G401.6 (cell line): ENCODE data around the gene PBX1.

ENCODE experiments used
- FAIRE-seq: peaks from 2 replicates; lab custom pipeline; 2012; peaks lifted over from hg19 to GRCh38; lab: Jason Lieb, UNC

Gene PBX1

GRCh38 chr1:164830628-164831027, 271.6 kb downstream of the PBX1 start:
- no peak for FAIRE-seq

- FAIRE-seq, result no peak
Observed at GRCh38 chr1:164834641-164835040, 275.7 kb downstream of the PBX1 start.

- no peak for FAIRE-seq
Observed at GRCh38 chr1:164836614-164837018, 277.6 kb downstream of the PBX1 start.

- no peak for FAIRE-seq
Observed at GRCh38 chr1:164838786-164839185, 279.8 kb downstream of the PBX1 start.

DNA sequence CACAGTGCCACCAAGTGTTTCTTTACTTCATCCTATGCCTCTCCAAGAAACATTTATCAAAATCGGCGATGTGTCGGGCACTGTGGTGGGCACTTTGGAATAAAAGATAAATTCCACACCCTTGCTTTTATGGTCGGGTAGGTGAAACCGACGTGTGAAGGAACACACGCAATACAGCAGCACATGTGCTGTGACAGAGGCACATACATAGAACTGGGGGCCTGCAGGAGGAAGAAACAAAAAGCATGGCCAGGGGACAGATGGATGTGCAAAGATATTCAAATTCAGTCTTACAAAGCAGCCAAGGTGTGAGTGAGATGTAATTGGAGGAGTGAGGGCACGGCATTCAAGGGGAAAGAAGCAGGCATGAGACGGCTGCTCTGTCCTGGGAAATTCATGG, 282.0 kb downstream of the PBX1 start:
- no peak for FAIRE-seq

- FAIRE-seq, result no peak
Observed at GRCh38 chr1:164841702-164842465, 282.9 kb downstream of the PBX1 start.

DNA sequence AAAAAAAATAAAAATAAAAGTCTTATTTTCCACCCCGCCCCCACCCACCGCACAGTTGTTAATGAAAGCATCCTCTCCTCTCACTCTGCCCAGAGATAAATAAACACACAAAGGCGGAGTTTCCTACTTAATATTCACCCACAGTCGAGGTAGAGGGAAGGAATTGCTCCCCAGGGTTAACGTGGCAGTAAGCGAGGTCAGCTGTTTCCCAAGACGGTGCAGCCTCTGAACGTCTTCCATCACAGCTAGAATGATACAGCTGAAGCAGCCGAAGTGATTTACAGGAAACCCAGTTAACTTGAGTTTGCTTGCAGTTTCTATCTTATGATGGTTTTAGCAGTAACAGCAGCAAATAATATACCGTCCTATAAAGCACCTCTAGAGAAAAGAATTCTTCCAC, 283.9 kb downstream of the PBX1 start:
- FAIRE-seq, result no peak

- FAIRE-seq, result no peak
Observed at GRCh38 chr1:164843743-164844500, 284.9 kb downstream of the PBX1 start.

DNA sequence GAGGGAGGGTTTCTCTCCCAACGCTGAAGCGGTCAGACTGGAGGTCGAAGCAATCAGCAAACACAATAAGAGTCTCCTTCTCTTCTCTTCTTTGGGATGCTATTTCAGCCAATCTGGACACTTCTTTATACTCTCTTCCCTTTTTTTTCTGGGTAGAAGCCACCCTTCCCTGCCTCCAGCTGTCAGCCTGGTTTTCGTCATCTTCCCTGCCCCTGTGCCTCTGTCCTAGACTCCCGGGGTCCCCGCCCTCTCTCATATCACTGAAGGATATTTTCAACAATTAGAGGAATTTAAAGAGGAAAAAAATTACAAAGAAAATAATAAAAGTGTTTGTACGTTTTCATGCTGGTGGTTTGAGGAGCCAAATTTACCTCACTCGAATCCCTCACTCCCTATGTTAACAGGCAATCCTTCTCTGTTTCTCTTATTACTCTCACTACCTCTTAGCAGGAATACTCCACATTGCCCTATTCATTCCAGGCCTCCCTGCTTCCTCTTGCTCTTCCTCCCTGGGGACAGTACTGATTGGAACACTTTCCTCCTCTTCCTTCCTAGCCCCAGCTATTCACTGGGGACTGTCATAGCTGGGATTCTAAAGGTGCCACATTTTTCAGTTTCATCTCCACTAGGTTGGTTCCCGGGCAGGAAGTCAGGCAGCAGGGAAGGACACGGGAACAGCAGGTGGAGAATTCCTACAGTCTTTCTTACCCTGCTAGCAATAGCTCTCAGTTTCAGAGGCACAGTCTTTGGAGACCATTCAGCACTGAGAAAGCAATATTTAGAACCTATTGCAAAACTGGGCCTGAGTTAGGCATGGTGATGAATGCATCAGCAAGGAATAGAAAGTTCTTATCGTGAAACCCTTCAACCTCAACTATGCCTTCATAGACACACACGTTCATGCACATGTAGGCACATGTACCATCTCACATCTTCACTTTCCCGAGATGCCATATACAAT, 288.0 kb downstream of the PBX1 start:
- FAIRE-seq, result no peak

DNA sequence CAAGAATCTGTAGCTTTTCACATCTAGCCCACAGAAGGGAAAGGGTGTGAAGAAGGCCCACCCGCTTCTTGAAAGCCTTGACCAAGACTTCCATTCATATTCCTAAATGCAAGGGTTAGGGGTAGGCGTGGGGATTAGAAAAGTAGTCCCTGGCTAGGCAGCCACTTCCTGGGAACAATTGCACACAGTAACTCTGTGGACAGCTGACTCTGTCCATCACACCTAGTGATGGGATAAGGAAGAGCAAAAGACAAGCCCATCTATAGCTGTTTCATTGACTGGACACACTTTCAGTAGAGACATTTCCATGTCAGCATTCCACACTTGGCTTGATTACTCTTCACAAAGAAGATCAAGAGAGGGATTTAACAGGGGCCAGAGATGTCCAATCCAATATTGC, 294.2 kb downstream of the PBX1 start:
- FAIRE-seq, result no peak

GRCh38 chr1:164855716-164856329, 296.8 kb downstream of the PBX1 start:
- FAIRE-seq, result no peak

GRCh38 chr1:164856381-164856780, 297.4 kb downstream of the PBX1 start:
- FAIRE-seq, result no peak

DNA sequence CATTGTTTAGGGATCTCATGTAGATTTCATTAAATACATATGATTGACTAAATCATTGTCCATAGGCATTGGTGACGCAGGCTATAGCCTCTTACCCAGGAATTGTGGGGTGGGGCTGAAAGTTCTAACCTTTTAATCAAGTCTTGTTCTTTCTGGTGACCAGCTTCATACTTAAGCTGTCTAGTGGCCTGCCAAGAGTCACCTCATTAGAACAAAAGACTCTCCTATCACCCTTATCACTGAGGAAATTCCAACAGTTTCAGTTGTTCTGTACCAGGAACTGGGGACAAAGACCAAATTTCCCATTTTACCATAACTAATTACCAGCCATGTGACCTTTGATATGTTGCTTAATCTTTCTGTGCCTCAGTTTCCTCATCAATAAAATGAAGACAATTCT, 298.5 kb downstream of the PBX1 start:
- no peak for FAIRE-seq

GRCh38 chr1:164858096-164858632, 299.2 kb downstream of the PBX1 start:
- no peak for FAIRE-seq

DNA sequence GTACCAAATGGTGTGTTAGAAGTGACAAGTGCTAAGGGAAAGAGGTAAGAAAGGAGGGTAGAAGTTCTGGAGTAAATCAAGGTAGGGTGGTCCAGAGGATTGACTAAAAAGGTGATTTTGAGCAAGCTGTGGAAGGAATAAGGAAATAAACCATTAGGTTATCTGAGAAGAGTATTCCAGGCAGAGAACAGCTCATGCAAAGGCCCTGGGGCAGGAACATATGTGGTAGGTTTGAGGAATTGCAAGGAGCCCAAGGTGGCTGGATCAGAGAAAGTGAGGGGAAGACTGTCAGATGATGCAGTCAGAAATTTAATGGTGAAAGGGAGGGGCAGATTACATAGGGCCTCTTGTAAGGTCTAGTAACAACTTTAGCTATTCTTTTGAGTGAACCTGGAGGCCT, 302.6 kb downstream of the PBX1 start:
- no peak for FAIRE-seq

DNA sequence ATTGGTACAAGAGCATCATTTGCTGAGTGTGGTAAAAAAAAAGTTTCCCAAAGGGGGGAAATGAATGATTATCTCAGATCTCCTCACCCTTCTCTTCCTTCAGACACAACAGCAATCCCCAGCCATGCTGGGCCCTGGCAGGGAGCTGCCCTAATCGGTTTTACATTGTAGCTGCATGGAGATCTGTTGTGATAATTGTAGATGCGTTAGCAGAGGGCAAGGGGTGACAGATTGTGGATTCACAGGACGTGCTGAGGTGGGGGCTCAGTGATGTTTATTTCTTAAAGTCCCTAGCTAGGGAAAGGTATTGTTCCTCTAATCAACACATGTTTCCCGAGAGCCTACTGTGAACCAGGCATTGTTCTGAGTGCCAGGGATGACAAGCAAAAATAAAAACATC, 304.1 kb downstream of the PBX1 start:
- FAIRE-seq, result no peak

DNA sequence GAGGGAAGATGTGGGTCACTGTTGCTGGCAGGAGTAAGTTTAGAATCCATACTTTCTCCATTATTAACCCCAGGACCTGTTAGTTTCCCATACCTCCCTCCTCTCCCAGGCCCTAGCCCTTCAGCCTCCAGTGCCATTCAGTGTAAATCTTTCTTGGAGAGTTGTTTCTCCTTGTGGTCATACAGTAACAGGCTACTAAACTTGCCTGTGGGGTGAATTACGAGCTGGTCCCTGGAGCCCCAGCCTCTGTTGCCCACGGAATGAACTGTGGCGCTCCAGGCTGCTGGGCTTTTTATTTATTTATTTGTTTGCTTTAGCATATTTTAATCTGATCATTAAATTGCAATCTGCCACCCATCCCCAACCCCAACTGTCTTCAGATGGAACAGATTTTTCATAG, 305.2 kb downstream of the PBX1 start:
- FAIRE-seq, result no peak

DNA sequence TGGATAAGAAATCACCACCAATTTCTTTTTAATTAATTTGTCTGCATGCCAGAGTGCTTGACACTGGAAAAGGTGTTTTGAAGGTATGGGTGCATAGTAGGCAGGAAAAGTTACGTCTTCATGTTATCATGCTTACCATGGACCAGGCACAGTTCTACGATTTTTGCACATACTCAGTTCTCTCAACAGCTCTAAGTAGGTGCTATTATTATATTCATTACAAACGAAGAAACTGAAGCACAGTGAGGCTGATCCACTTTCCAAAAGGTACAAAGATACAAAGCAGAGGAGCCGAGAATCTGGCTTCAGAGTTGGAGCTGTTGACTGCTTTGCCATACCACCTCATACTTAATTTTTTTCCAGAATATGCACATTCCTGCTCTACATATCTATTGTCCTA, 306.4 kb downstream of the PBX1 start:
- no peak for FAIRE-seq

DNA sequence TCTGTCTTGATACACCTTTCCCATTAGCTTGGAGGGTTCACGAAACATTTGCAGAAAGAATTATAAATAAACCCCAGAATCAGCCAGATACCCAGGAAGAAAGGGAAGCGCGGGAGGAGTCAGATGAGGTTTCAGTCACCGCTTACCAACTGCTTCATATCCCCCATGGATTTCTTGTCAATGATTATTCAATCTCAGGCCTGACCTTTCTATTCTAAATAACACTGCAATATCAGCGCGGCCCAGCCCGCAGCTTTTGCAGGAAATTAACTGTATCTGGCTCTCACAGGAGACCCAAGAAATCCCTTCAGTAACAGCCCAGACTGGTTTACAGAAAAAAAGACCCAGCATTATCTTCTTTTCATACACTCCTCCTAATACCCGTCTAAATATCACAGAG, 308.6 kb downstream of the PBX1 start:
- FAIRE-seq, result no peak

DNA sequence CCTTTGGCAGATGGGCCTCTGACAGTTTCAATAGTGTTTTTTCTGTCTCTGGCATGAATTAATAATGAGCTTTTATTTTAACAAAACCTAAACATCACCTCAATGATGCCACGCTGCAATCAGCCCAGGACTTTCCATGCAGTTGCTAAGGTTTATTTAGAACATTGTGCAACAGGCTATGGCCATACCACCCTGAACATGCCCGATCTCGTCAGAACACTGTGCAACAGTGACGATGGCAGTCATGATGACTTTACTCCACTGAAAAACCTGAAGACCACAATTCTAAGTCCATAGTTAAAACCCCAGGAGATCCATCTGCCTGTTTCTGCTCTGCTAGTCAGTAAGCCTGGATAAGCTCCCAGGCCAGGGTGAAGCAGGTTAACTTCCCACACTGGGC, 310.0 kb downstream of the PBX1 start:
- no peak for FAIRE-seq

DNA sequence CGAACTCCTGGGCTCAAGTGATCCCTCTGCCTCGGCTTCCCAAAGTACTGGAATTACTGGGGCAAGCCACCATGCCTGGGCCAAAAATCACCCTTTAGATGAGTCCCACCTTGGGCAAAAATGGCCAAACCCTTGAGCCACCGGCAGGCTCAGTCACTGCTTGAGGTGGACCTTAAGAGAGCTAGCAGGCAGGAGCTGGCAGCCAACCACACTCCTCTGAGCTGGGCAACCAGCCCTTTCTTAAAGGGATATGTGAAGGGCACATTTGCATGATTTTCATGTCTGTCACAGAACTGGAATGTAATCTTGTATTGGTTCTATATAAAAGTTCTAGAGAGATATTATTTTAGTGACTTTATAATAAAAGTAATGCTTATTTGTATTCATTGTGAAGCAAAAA, 316.5 kb downstream of the PBX1 start:
- no peak for FAIRE-seq
